ENCODE results near the gene KIFAP3. TPM values are rescaled to one million over a fixed set of nuclear protein-coding genes. Genes with fewer than 3 reads are reported as not detected.

KIFAP3 gene
- total RNA-seq: 11.2 and 13.0 TPM in 2 replicates

DNA sequence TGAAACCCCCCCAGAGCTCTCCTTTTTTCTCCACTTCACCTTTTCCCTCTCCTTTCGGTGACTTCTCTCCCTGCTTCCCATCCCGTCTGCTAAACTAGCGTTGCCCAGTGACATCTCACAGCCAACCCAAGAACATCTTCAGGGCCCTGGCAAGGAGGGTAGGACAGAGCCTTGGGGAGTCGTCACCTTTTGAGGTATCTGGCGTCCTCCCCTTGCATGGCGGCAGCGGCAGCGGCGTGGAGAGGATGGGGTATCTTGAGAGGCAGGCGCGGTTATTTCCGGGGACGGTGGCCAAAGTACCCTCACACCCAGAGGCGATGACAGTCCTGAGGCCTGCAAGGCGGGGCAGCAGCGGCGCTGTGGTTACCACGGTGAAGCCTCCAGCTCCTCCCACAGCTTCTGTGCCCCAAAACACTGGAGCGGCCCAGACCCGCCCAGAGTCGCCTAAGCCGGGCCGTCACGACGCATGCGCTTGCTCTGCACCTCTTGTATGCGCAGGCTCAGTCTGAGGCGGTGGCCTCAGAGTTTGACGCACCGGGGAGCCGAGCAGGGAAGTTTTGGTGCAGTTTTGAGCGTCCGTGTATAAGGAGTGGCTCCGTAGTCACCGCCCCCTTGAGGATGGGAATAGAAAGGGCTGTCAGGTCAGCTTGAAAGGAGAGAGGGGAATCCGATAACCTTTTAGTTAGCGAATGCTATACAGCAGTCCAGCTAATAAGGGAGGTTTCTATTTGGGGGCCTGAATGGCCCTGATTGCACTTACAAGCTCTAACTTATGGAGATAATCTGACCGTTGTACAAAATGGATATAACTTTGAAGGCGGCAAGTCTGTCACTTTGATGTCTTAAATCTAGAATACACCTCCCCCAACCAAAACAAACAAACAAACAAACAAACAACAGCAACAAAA lies at the start of gene KIFAP3:
Gene KIFAP3, minus strand, starts transcription at position 446 of the 908 bp plus-strand sequence. Its CDS starts 228 bp downstream, at position 218.

DNA sequence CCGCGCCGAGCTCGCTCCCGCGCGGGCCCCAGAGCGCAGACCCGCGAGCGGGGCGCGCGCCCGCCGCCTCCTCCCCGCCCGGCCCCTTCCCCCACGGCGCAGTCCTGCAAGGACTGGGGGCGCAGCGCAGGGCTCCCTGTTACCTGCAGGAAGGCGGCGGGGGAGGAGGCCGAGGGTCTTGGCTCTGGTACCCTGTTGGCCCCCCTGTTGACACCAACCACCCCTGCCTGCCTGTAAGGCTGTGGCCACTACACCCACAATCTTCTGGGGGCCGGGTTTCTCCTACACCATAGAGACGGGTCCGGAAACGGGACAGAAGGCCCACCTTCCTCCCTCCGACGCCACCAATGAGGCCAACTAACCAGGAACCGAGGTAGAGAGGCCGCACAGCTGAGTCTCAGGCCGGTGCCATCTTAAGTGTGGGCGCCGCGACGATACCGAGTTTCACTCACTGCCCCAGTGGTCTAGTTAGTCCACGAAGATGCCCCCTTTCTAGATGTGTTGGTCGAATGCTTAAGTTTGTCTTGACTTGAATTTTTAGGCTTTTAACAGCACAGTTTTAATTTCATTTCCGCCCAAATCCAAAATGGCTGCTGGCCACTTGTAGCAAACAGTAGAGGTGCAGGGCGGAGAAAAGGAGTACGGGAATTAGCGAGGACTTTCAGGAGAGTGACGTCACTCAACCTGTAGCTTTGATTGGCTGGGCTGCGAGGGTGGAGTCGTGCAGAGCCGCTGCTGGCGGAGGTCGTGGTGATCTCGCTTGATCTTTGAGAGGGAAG lies 180.7 kb downstream of the KIFAP3 start, which contains the start of gene SCYL3:
Gene SCYL3, minus strand, starts transcription at position 252 of the 779 bp plus-strand sequence. CDS start 5,056 bp downstream, outside the sequence.

Other genes starting within 250 kb of the KIFAP3 start
- gene SCYL3, start 180.8 kb downstream of the KIFAP3 start, total RNA-seq: 8.2 and 11.3 TPM in 2 replicates
- gene NTMT2, start 71.3 kb upstream of the KIFAP3 start, total RNA-seq: not detected in 2 replicates

All from smooth muscle cell of bladder (primary cell).